Measurements from ENCODE around the gene PCDHGA1.

DNA sequence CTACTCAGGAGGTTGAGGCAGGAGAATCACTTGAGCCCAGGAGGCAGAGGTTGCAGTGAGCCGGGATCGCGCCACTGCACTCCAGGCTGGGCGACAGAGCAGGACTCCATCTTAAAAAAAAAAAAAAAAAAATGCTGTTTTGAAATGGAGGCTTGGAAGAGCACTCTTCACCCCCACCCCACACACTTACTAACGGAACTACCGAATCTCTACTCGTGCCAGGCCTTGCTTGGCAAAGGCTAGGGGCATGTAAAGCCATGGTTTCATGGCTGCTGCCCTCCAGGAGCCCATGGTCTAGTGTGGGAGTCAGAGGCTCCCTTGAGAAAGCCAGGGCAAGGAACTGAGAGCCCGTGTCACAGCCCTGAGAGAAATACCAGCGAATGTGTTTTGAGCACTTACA is 179.8 kb downstream of the PCDHGA1 start:
- TF ChIP-seq, protein P1, sequence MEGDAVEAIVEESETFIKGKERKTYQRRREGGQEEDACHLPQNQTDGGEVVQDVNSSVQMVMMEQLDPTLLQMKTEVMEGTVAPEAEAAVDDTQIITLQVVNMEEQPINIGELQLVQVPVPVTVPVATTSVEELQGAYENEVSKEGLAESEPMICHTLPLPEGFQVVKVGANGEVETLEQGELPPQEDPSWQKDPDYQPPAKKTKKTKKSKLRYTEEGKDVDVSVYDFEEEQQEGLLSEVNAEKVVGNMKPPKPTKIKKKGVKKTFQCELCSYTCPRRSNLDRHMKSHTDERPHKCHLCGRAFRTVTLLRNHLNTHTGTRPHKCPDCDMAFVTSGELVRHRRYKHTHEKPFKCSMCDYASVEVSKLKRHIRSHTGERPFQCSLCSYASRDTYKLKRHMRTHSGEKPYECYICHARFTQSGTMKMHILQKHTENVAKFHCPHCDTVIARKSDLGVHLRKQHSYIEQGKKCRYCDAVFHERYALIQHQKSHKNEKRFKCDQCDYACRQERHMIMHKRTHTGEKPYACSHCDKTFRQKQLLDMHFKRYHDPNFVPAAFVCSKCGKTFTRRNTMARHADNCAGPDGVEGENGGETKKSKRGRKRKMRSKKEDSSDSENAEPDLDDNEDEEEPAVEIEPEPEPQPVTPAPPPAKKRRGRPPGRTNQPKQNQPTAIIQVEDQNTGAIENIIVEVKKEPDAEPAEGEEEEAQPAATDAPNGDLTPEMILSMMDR (IDR thresholded peaks at IDR 0.05; ENCODE audit: insufficient read depth, low read length, poor library complexity, severe bottlenecking) = no peak
- TF ChIP-seq EZH2phosphoT487 (conservative IDR thresholded peaks at IDR 0.05; ENCODE audit: low read length) = no peak

All from SU-DHL-6 (cell line).